Measurements from ENCODE around the gene POLD3.
A peak's percentile ranks its signal among the peaks of the same experiment; 100 is the strongest.
"Not testable (repeated sequence)": the region's sequence is repeated elsewhere in the genome, so short reads cannot be mapped to it uniquely, and the experiment has no call there.

POLD3 gene

GRCh38 chr11:74583024-74583624, 9.3 kb upstream of the POLD3 start:
- no peak for DNase-seq

DNA sequence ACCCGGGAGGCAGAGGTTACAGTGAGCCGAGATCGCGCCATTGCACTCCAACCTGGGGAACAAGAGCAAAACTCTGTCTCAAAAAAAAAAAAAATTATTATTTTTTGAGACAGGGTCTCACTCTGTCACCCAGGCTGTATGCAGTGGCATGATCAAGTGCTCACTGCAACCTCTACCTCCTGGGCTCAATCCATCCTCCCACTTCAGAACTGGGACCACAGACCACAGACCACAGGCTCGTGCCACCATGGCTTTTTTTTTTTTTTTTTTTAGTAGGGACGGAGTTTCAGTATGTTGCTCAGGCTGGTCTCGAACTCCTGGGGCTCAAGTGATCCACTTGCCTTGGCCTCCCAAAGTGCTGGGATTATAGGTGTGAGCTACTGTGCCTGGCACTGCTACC, 1.9 kb upstream of the POLD3 start:
- DNase-seq = not testable (repeated sequence)

DNA sequence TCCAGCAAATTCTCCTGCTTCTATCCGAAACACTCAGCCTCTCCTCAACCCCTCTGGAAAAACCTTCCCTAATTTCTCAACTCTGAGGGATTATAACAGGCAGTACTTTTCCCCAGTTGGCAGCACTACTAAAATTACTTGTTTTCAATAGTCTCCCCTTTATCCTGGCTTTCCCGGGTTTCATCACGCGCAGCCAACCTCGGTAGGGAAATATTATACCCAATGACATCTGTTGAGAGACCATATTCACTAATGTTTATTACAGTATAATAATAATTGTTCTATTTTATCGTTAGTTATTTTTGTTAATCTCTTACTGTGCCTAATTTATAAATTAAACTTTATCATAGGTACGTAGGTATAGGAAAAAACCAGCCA, 330 bp upstream of the POLD3 start:
- DNase-seq = no peak

DNA sequence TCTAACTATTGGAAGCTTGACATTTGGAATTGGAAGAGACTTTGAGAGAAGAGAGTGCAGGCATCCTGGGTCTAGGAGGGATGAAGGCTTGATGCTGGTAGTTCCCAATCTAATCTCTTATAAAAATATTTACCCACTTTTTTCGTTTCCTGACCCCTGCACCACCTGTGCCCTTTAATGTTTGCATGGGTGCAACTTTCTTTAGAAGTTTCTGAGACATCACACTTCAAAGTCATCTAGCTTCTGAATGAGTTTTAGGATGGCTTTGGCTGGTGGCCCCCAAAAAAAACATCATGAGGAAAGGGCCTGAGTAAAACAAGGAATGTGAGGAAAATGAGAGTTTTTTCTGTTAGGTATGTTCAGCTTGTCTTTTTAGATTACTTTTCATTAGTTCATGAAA, 1.1 kb downstream of the POLD3 start:
- no peak for DNase-seq

DNA sequence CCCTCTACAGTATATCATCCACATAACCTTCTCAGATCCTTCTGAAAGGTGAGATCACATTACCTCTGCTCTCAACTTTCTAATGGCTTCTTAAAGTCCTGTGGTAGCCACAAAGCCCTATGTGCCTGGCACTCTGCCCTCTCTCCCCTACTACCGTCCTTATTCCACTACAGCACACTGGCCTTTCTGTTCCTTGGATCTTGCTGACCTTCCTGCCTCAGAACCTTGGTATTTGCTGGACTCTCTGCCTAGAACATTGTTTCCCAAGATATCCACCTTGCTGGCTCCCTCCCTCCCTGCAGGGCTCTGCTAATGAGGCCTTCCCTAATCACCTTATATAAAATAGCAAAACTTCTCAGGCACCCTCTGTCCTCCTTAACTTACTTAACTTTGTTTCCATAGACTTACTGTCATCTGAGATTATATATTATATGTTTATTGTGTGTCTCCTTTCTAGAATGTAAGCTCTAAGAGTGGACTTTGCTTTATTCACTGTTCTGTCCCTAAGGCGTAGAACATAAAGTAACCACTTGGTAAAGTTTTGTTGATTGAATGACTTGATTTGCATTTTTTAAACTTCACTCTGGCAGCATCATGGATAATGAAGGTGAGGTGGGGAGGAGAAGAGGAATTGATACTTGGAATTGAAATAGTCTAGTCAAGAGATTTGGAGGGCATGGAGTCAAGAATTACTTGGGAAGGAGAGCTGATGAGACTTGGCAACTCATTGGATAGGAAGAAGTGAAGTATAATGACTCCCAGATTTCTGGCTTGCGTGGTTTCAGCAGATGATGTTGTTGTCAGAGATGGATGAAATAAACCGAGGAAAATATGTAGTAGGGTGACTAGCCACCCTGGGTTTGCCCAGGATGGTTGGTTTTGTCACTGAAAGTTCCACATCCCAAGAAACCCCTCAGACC, 10.5 kb downstream of the POLD3 start:
- no peak for DNase-seq

- no peak for DNase-seq
Measured at GRCh38 chr11:74603845-74604244, 11.5 kb downstream of the POLD3 start.

- no peak for DNase-seq
Measured at GRCh38 chr11:74604311-74604710, 11.9 kb downstream of the POLD3 start.

- DNase-seq = no peak
Measured at GRCh38 chr11:74605403-74605802, 13.0 kb downstream of the POLD3 start.

DNA sequence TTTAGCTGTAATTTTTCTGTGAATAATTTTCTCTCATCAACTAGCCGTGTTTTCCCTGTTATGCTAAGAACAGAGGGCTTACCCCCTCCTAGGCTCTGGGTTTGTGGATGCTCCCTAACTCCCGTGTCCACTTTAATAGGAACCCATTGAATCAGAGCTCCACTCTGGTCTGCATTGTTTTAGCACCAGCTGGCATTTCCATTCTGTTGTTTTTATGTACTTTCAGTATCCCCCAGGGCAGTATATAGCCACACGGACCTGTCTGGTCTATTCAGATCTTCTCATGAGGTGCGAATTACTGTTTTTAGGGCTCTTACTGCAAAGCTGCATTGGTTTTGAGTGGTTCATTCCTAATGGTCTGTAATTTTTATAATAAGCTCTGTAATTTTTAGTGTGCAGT, 16.0 kb downstream of the POLD3 start:
- DNase-seq = no peak

DNA sequence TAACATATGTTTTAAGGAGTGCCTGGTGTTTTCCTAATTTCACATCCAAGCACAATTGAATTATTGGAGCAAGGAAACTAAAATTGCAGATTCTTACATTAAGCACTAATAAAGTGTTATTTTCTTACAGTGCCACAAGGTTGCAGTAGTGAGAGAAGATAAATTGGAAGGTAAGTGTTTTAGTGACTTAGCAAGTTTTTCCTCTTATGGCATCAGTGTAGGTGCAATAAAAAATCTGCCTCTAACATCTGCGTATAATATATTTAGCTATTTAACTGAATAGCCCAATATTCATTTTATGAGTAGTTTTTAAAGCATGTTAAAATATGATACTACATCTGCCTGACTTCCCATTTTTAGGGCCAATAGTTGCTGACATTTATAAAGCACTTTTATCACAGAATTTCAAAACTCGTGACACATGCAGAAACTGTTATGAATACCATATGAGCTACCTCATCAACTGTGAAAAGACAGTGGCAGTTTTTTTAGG, 19.0 kb downstream of the POLD3 start:
- DNase-seq = peak; percentile 81

DNA sequence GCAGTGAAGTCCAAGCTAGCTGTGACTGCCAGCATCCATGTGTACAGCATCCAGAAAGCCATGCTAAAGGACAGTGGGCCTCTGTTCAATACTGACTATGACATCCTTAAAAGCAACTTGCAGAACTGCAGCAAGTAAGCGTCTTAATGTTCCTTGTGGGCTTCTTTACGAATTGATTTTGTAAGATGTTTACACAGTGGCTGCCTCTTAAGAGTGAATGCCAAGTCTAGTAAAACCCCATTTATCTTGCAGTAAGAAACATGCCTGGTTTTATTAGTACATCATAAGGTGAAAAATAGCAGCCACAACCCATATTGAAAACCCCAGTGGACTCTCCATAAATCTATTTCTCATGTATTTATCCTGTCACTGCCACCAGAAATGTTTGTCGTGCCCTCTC, 20.5 kb downstream of the POLD3 start:
- no peak for DNase-seq

- peak; percentile 64 for DNase-seq
Measured at GRCh38 chr11:74615311-74615710, 22.9 kb downstream of the POLD3 start.

GRCh38 chr11:74615988-74616387, 23.6 kb downstream of the POLD3 start:
- no peak for DNase-seq

- no peak for DNase-seq
Measured at GRCh38 chr11:74620531-74620930, 28.1 kb downstream of the POLD3 start.

- no peak for DNase-seq
Measured at GRCh38 chr11:74626130-74626529, 33.7 kb downstream of the POLD3 start.

- no peak for DNase-seq
Measured at GRCh38 chr11:74626604-74627003, 34.2 kb downstream of the POLD3 start.

DNA sequence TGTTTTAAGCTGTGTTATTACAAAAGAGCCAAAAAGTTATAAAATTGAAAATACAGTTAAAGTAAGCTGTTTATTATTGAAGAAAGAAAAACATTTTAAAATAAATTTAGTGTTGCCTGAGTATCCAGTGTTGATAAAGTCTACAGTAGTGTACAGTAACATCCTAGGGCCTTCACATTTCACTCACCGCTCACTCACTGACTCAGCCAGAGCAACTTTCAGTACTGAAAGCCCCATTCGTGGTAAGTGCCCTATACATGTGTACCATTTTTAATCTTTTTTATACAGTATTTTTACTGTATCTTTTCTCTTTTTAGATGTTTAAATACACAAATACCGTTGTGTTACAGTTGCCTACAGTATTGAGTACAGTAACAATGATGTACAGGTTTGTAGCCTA, 35.0 kb downstream of the POLD3 start:
- no peak for DNase-seq

GRCh38 chr11:74630043-74630442, 37.7 kb downstream of the POLD3 start:
- DNase-seq = peak; percentile 74

- DNase-seq = peak; percentile 32
Measured at GRCh38 chr11:74633406-74634393, 41.3 kb downstream of the POLD3 start.

DNA sequence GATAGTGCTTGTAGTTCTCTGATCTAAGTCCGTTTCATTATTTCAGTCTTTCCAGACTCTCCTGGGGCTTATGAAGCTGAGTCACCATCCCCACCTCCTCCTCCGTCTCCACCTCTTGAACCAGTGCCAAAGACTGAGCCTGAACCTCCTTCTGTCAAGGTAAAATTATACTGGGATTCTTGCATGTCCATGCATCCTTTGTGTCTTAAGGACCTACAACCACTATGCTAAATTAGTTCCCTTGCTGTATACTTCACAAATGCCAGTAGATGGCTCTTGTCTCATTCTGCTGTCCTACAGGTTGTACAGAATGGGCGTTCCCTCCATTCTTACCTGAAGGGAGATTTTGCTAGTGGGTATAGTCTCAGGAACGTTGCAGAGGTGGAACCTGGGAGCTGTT, 42.2 kb downstream of the POLD3 start:
- no peak for DNase-seq

DNA sequence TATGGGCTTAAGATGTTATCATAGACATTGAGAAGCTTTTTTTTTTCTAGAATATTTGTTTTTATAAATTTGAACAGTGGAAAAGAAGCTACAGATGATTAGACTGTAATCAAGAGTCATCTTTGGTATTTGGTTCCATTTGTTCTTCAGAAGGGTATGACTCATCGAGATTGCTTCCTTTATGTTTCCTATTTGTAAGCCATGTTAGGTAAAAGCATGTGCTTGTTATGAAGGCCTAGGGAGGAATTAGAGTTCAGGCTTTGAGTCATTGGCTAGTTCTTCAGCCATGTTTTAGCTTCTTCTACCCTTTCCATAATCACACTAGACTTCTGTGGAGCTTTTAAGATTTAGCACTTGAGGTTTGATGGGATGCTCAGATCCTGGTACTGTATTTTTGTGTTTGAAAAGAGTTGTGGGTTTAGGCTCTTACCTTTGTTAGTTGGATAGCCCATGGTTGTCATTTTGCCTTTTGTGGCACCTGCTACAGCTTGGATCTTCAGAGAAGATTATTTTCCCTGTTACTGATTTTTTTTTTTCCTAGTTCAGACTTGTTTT, 44.3 kb downstream of the POLD3 start:
- peak; percentile 85 for DNase-seq

DNA sequence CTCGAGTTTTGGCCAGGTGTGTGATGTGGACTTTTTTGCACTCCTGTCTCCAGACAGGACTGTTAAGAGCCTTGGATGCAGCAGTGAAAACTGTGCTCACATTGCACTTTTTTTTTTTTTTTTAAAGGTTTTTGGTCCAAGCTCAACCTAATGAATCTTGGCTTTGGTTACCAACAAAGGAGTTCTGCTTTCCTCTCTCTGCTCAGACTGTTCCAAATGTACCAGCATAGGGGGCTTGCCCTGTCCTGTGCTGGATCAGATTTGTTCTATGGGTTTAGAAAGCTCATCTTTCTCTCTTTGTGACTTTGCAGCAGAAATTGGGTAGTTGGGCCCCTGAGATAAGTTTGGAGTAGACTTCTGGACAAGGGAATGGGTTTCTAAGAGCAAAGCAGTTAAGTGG, 45.3 kb downstream of the POLD3 start:
- no peak for DNase-seq

GRCh38 chr11:74638869-74639268, 46.5 kb downstream of the POLD3 start:
- DNase-seq = no peak

Measured in inflammatory macrophage treated with lipopolysaccharide for 4 hours (primary cell).